ENCODE data around the gene MCC.

DNA sequence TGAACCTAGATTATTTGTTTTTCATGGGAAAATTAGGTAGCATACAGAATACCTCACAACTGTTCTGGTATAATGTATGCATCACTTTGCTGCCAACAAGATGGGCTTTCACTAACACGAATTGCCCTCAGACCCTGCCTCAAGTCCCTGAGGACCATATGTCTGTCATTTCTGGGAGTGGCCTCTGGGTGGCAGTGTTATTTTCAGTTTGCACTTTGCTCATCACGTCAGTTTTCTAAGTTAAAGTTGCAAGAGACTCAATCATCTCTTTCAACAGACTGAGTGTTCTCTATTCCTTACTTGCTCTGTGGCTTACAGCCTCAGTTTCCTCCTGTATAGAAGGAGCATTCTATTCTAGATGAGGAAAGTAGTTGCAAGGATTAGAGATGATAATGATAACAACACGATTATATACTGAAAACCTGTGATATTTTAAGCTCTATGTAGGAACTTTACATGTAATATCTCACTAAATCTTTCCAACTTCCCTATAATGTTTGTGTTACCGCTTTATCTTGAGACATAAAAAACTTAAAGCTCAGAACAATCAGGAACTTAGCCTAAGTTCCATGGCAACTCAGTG, 109.2 kb downstream of the MCC start:
- TF ChIP-seq, protein P1, sequence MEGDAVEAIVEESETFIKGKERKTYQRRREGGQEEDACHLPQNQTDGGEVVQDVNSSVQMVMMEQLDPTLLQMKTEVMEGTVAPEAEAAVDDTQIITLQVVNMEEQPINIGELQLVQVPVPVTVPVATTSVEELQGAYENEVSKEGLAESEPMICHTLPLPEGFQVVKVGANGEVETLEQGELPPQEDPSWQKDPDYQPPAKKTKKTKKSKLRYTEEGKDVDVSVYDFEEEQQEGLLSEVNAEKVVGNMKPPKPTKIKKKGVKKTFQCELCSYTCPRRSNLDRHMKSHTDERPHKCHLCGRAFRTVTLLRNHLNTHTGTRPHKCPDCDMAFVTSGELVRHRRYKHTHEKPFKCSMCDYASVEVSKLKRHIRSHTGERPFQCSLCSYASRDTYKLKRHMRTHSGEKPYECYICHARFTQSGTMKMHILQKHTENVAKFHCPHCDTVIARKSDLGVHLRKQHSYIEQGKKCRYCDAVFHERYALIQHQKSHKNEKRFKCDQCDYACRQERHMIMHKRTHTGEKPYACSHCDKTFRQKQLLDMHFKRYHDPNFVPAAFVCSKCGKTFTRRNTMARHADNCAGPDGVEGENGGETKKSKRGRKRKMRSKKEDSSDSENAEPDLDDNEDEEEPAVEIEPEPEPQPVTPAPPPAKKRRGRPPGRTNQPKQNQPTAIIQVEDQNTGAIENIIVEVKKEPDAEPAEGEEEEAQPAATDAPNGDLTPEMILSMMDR (IDR thresholded peaks at IDR 0.05), result peak; percentile 28 to 74 (median 52)
- no peak for TF ChIP-seq POLR2A (IDR thresholded peaks at IDR 0.05)

Data from thyroid gland (tissue), 4 donors.